ENCODE data around the gene CEBPA. TPM values are rescaled to one million over a fixed set of nuclear protein-coding genes. Genes with fewer than 3 reads are reported as not detected.
A peak's percentile ranks its signal among the peaks of the same experiment; 100 is the strongest.

Gene CEBPA
- total and polyA plus RNA-seq, 2 experiments from 2014 or later = 2.4 to 6.2 TPM

DNA sequence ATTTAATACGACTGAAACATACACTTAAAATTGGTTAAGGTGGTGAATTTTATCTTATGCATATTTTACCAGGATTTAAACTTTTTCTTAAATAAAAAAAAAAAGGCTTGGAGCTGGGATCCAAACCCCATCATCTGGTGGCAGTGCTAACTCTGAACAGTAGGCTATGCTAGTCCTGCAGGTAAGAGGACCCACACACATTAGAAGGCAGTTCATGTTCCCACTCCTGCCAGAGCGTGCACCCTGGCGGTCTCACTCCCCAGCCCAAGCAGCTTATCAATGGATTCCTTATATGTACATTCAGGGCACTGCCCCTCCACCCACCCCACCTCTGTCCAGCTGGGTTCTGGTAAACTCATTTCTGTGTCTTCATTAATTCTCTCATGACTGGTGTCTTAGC lies 31.3 kb upstream of the CEBPA start:
- no peak for DNase-seq (ENCODE audit: low read depth in 1 of 2, low spot score in 1 of 2)

DNA sequence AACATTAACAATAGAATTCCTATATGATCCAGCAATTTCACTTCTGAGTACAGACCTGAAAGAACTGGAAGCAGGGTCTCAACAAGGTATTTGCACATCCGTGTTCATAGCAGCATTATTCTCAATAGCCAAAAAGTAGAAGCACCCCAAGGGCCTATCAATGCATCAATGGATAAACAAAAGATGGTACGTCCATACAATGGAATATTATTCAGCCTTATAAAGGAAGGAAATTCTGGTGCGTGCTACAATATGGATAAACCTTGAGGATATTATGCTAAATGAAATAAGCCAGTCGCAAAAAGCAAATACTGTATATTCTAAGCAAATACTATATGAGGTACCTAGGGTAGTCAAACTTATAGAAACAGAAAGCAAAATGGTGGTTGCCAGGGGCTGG lies 30.8 kb upstream of the CEBPA start:
- DNase-seq (ENCODE audit: low read depth in 1 of 2, low spot score in 1 of 2) = no peak
- Histone ChIP-seq H3K4me1 (ENCODE audit: low read depth) (no peaks in the 10 kb centered on the region), H3K36me3 (no peaks in the 10 kb centered on the region), H3K27ac (no peak overlapping the region), H3K27me3 (no peaks in the 10 kb centered on the region), H3K9me3 (ENCODE audit: low read depth) (no peaks in the 10 kb centered on the region), H3K4me3 (no peak overlapping the region)
- TF ChIP-seq, protein P1, sequence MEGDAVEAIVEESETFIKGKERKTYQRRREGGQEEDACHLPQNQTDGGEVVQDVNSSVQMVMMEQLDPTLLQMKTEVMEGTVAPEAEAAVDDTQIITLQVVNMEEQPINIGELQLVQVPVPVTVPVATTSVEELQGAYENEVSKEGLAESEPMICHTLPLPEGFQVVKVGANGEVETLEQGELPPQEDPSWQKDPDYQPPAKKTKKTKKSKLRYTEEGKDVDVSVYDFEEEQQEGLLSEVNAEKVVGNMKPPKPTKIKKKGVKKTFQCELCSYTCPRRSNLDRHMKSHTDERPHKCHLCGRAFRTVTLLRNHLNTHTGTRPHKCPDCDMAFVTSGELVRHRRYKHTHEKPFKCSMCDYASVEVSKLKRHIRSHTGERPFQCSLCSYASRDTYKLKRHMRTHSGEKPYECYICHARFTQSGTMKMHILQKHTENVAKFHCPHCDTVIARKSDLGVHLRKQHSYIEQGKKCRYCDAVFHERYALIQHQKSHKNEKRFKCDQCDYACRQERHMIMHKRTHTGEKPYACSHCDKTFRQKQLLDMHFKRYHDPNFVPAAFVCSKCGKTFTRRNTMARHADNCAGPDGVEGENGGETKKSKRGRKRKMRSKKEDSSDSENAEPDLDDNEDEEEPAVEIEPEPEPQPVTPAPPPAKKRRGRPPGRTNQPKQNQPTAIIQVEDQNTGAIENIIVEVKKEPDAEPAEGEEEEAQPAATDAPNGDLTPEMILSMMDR (IDR thresholded peaks at IDR 0.05; ENCODE audit: low read depth, low read length) = no peak

More for the DNA sequence above, 31.3 kb upstream of the CEBPA start:
- TF ChIP-seq, protein P1 (IDR thresholded peaks at IDR 0.05; ENCODE audit: low read depth, low read length) = no peak
- no peak overlapping the region for H3K4me3 ChIP-seq
- no peaks in the 10 kb centered on the region for H3K9me3 ChIP-seq (ENCODE audit: low read depth)
- no peaks in the 10 kb centered on the region for H3K27me3 ChIP-seq
- no peaks in the 10 kb centered on the region for H3K36me3 ChIP-seq
- no peak overlapping the region for H3K27ac ChIP-seq
- no peaks in the 10 kb centered on the region for H3K4me1 ChIP-seq (ENCODE audit: low read depth)

GRCh38 chr19:33332248-33332647 lies 29.9 kb upstream of the CEBPA start:
- no peak overlapping the region for H3K27ac ChIP-seq
- DNase-seq (ENCODE audit: low read depth in 1 of 2, low spot score in 1 of 2) = no peak
- no peaks in the 10 kb centered on the region for H3K27me3 ChIP-seq
- H3K36me3 ChIP-seq = no peaks in the 10 kb centered on the region
- H3K4me1 ChIP-seq (ENCODE audit: low read depth) = no peaks in the 10 kb centered on the region
- no peaks in the 10 kb centered on the region for H3K9me3 ChIP-seq (ENCODE audit: low read depth)
- no peak overlapping the region for H3K4me3 ChIP-seq
- TF ChIP-seq, protein P1 (IDR thresholded peaks at IDR 0.05; ENCODE audit: low read depth, low read length) = no peak

- H3K4me1 ChIP-seq (ENCODE audit: low read depth) = no peaks in the 10 kb centered on the region
- H3K4me3 ChIP-seq = no peak overlapping the region
- no peaks in the 10 kb centered on the region for H3K9me3 ChIP-seq (ENCODE audit: low read depth)
- TF ChIP-seq, protein P1 (IDR thresholded peaks at IDR 0.05; ENCODE audit: low read depth, low read length) = no peak
- no peaks in the 10 kb centered on the region for H3K36me3 ChIP-seq
- no peak for DNase-seq (ENCODE audit: low read depth in 1 of 2, low spot score in 1 of 2)
- H3K27me3 ChIP-seq = no peaks in the 10 kb centered on the region
- no peak overlapping the region for H3K27ac ChIP-seq
Observed at GRCh38 chr19:33329736-33330135, 27.4 kb upstream of the CEBPA start.

- TF ChIP-seq, protein P1 (IDR thresholded peaks at IDR 0.05; ENCODE audit: low read depth, low read length) = no peak
- no peaks in the 10 kb centered on the region for H3K27me3 ChIP-seq
- H3K4me3 ChIP-seq = no peak overlapping the region
- no peaks in the 10 kb centered on the region for H3K9me3 ChIP-seq (ENCODE audit: low read depth)
- DNase-seq (ENCODE audit: low read depth in 1 of 2, low spot score in 1 of 2) = no peak
- no peaks in the 10 kb centered on the region for H3K4me1 ChIP-seq (ENCODE audit: low read depth)
- H3K27ac ChIP-seq = no peak overlapping the region
- H3K36me3 ChIP-seq = no peaks in the 10 kb centered on the region
Observed at GRCh38 chr19:33329060-33329459, 26.7 kb upstream of the CEBPA start.

GRCh38 chr19:33325920-33326319 lies 23.6 kb upstream of the CEBPA start:
- TF ChIP-seq, protein P1 (IDR thresholded peaks at IDR 0.05; ENCODE audit: low read depth, low read length) = no peak

More at GRCh38 chr19:33325920-33326319, 23.6 kb upstream of the CEBPA start:
- Histone ChIP-seq H3K4me1 (ENCODE audit: low read depth) (no peaks in the 10 kb centered on the region), H3K4me3 (no peak overlapping the region), H3K36me3 (no peaks in the 10 kb centered on the region), H3K9me3 (ENCODE audit: low read depth) (no peaks in the 10 kb centered on the region), H3K27ac (no peak overlapping the region), H3K27me3 (no peaks in the 10 kb centered on the region)
- peak in 1 of 2 donors; percentile 90 for DNase-seq (ENCODE audit: low read depth in 1 of 2, low spot score in 1 of 2)
